NCI-H1417 (cell line): ENCODE measurements around the gene LIPI.
"Not testable (repeated sequence)": the region's sequence is repeated elsewhere in the genome, so short reads cannot be mapped to it uniquely, and the experiment has no call there.

Experiments
- DNase-seq, 3 experiments: peaks; one replicate each; lab custom pipeline; 2025; lab: John Stamatoyannopoulos, UW

The LIPI gene

GRCh38 chr21:14073615-14074014 is 137.1 kb downstream of the LIPI start:
- DNase-seq: no peak

- no peak for DNase-seq
These were observed 137.8 kb downstream of the LIPI start for GRCh38 chr21:14072761-14073535.

GRCh38 chr21:14071902-14072734 is 138.6 kb downstream of the LIPI start:
- no peak for DNase-seq

- no peak for DNase-seq
These were observed 139.8 kb downstream of the LIPI start for GRCh38 chr21:14070968-14071367.

GRCh38 chr21:14070049-14070893 is 140.5 kb downstream of the LIPI start:
- no peak for DNase-seq

- DNase-seq: no peak
These were observed 146.5 kb downstream of the LIPI start for GRCh38 chr21:14064296-14064645.

GRCh38 chr21:14063620-14064295 is 147.0 kb downstream of the LIPI start:
- DNase-seq: not testable (repeated sequence)

- DNase-seq: not testable (repeated sequence)
These were observed 148.1 kb downstream of the LIPI start for GRCh38 chr21:14062684-14063083.

- not testable (repeated sequence) for DNase-seq
These were observed 148.9 kb downstream of the LIPI start for GRCh38 chr21:14061820-14062219.

- DNase-seq: not testable (repeated sequence)
These were observed 151.6 kb downstream of the LIPI start for GRCh38 chr21:14058995-14059627.
